Raji (cell line): ENCODE results near the gene CERS1.

Source experiments
- POLR2A ChIP-seq: IDR thresholded peaks from 2 replicates; pipeline ENCODE4 v1.6.1; 2011; ENCODE audit warnings: low read depth, low read length, control low read depth; ENCODE audit not compliant: insufficient read depth

The CERS1 gene, protein sequence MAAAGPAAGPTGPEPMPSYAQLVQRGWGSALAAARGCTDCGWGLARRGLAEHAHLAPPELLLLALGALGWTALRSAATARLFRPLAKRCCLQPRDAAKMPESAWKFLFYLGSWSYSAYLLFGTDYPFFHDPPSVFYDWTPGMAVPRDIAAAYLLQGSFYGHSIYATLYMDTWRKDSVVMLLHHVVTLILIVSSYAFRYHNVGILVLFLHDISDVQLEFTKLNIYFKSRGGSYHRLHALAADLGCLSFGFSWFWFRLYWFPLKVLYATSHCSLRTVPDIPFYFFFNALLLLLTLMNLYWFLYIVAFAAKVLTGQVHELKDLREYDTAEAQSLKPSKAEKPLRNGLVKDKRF

GRCh38 chr19:18895824-18896341 is at the start of gene CERS1:
Gene CERS1 (minus strand): TSS chr19:18896158. CDS start chr19:18896072, 86 bp downstream.
- TF ChIP-seq POLR2A, result no peak

DNA sequence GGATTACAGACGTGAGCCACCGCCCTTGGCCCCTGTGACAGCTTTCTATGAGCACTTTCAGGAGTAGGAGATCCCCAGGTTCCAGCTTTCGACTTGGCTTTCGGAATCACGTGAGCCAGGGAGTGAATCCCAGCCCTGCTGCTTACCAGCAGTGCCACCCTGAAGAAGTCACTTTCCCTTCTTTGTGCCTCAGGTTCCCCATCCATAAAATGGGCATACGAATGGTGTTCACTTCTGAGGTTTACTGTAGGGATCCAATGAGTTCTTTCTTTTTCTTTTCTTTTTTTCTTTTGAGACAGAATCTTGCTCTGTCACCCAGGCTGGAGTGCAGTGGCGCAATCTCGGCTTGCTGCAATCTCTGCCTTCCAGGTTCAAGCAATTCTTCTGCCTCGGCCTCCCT is 49.3 kb upstream of the CERS1 start:
- TF ChIP-seq POLR2A, result no peak

- no peak for TF ChIP-seq POLR2A
These were observed 47.5 kb upstream of the CERS1 start for GRCh38 chr19:18943465-18943864.

- TF ChIP-seq POLR2A, result no peak
These were observed 46.7 kb upstream of the CERS1 start for GRCh38 chr19:18942692-18943091.

DNA sequence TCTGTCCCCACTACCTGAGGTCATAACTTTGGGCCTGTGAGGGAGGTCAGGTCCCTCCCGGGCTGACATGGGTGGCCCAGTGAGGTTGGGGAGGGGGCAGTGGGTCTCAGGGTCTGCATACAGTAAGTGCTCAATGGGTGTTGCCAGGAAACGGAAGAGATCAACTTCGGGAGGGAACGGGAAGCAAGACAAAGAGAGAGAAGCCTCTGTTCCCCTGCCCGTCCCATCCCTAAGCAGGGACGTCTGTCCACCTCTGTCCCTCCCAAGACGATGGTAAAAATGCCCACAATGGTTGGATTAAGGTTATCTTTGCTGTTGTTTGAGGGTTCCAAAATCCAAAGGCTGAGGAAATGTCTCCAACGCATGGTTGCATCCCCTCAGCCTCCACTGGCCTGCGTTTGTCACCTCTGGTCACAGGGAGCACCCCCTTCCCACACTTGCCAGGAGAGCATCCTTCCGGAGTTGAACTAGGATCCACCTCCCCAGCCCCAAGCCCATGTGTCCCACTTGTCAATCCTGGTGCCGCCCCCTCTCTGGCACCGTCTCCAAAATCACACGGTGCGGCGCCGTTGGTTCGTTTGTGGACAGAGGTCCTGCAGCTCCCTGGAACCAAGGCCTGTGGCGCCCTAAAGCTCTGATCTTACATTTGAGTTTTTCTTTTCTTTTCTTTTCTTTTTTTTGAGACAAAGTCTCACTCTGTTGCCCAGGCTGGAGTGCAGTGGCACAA is 45.8 kb upstream of the CERS1 start:
- TF ChIP-seq POLR2A, result no peak

- no peak for TF ChIP-seq POLR2A
These were observed 45.0 kb upstream of the CERS1 start, which contains the start of gene HOMER3 for GRCh38 chr19:18940769-18941627. Gene HOMER3 (minus strand): TSS chr19:18941217. CDS start chr19:18938982, 2,235 bp downstream.

DNA sequence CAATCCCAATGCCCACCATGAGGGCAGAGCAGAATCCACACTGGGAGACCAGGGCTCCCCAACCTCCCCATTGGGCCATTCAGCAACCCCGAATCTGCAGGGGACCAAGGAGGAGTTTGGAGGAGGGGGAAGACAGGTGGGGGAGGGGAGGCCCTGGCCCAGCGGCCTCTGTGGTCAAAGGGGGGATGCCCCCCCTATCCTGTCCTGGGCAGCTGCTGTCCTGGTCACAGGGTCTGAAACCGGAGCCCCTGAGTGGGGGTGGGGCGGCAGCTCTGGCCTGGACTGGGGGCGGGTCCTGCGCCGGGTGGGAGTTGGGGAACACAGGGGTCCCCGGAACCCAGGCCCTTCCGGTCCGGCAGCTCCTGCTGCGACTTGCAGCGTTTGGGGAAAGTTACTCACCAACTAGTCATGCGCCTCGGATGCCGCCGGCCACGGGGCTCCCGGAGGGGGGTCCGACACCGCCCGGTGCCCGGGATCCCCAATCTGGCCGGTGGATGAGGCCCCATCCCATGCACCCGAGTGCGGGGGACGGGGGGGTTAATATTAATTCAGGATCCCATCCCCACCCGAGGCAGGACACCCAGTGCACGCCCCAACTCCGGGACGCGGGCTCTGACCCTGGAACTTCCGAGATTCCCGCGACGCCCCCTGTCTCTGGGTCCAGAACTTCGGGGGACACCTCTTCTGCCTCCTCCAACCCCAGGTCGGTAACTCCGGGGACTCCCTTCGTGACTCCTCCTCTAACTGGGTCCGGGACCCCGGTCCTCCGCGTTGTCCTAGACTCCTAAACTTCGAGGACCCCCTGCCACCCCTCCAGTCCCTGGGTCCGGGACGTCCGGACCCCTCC is 44.2 kb upstream of the CERS1 start:
- no peak for TF ChIP-seq POLR2A

- TF ChIP-seq POLR2A, result no peak
These were observed 43.2 kb upstream of the CERS1 start for GRCh38 chr19:18939163-18939562.

DNA sequence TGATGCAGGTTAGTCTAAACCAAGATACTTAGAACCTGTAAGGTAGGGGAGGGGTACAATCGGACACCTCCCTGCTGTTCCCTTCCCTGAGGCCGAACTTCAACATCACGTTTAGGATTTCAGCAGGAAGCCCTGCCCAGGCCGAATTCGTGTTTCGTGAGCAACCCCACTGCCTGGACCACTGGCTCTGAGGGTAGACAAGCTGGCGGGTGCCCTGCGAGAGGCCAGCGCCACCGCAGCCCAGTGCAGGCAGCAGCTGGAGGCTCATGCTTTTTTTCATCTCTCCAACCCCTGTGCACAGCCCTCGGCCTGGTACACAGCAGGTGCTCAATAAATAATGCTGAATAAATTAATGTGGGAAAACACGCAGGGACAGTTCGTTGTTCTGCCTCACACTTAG is 37.3 kb upstream of the CERS1 start:
- no peak for TF ChIP-seq POLR2A

DNA sequence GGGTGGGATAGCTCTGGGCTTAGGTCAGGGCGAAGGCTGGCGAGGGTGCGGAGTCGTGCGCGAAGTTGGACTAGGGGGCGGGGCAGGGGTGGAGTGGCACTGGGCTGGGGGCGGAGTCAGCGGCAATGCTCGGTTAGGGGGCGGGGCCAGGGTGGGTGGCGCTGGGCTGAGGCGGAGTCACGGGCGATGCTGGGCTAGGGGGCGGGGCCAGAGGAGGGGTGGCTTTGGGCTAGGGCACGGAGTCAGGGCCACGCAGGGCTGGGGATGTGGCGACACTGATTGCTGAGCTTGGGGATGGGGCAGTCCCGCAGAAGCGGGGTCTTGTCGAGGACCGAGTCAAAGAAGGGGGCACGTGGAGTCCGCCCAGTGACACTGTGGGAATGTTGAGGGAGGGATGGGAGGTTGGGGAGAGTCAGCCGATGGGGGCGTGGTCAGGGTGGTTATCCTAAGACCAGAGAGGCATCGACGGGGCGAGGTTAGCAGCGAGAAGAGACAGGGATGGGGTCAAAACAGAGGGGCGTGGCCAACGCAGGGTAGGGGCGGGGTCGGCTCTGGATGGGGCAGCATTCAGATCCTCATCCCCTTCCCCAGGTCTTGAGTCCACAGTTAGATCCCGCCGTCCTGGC is 36.4 kb upstream of the CERS1 start:
- TF ChIP-seq POLR2A, result no peak

DNA sequence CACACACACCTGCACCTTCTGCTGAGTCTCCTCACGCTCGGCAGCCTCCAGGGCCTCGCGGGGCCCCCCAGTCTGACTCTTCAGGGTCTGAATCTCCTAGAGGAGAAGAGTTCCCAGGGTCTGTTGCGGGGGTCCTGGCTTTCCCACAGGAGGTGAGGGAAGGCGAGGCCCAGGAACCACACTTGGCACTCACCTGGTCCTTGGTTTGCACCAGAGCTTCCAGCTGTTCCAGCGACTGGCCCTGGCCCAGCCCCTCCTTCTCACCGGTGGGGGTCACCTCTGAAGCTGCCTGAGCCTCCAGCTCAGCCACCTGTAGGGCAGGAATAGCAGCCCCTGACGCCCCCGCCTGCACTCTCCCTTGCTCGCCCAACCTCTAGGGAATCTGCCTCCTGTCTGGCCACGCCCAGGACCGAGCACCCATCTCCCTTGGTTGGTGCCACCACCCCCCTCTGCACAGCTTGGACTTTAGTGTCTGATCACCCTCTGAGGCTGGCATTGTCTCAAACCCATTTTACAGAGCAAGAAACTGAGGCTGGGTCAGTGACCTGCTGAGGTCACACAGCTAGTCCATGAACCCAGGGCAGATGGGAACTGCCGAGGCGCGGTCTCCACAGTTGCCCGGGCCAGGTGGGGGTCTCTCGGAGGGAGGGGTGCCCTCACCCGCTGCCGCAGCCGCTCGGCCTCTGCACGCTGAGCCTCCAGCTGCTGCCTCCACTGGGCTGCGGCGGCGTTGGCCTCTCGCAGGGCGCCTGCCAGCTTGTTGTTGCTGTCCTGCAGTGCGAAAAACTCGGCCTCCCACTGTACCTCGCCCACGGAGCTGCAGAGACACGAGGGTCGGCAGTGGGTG is 35.6 kb upstream of the CERS1 start:
- no peak for TF ChIP-seq POLR2A

DNA sequence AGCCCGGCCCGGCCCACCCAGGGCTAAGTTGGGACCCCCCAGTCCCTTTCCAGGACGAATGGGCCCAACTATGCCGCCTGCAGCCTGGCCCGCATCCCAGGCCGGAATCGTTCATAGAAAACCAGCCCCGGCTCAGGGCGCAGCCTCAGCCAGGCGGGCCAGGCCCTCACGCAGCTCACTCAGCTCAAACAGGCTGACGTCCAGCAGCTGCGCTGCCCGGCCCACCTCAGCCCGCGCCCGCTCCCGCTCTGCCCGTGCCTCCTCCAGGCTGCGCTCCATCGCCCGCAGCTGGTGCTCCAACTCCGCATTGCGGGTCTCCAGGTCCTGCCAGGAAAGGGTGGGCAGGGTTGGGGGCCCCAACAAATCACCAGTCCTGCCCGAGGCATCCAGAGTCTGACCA is 33.4 kb upstream of the CERS1 start:
- no peak for TF ChIP-seq POLR2A
